ENCODE results near the gene EGR2.

The EGR2 gene

DNA sequence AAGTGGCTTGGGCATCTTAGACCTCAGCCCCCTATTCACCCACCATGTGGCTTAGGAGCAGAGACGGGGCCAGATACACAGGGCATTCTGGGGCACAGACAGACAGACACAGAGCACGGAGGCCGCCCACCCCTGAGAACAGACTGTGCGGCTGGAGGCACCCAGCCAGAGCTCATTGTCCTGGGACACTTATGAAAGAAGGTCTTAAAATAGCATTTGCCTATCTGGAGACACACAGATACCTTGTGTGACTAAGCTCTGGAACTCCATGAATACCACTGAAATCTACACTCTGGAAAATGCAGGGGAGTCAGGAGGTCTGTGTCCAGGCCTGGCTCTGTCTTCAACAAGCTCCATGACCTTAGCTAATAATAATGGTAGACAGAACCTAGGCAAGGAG lies 53.0 kb downstream of the EGR2 start:
- no peak for DNase-seq (ENCODE audit: low read depth, low spot score)
- H3K27me3 ChIP-seq (ENCODE audit: insufficient read depth, insufficient read length), result no peaks in the 10 kb centered on the region
- no peak overlapping the region for H3K4me3 ChIP-seq (ENCODE audit: insufficient read length, low read depth)
- TF ChIP-seq SUZ12 (IDR thresholded peaks at IDR 0.05; ENCODE audit: extremely low read depth, insufficient read depth, insufficient read length), result no peak
- no peak for TF ChIP-seq YY1 (IDR thresholded peaks at IDR 0.05; ENCODE audit: insufficient read depth, insufficient read length)
- no peak for TF ChIP-seq ZNF274 (IDR thresholded peaks at IDR 0.05; ENCODE audit: low read depth, low read length)
- H3K9me3 ChIP-seq (ENCODE audit: insufficient read depth, low read length), result no peaks in the 10 kb centered on the region
- H3K9ac ChIP-seq (ENCODE audit: insufficient read length, low read depth), result no peak overlapping the region
- H3K4me1 ChIP-seq (ENCODE audit: insufficient read depth, insufficient read length), result no peaks in the 10 kb centered on the region
- H3K36me3 ChIP-seq (ENCODE audit: insufficient read depth, insufficient read length, low read length), result no peaks in the 10 kb centered on the region

Data from NT2/D1 (cell line).